Heart left ventricle (tissue), 16 donors: ENCODE measurements around the gene IER3. TPM values are rescaled to one million over a fixed set of nuclear protein-coding genes. Genes with fewer than 3 reads are reported as not detected.
A peak's percentile ranks its signal among the peaks of the same experiment; 100 is the strongest.

Experiments
- ATAC-seq, 4 donors: fragments of 200-7000 bp; cut with Tn5 transposase; one replicate each; pipeline ENCODE4 v1.9.1; 2020 to 2022; ENCODE audit warnings: moderate library complexity in 4 of 4, mild to moderate bottlenecking in 3 of 4, moderate number of reproducible peaks in 1 of 4
- DNase-seq, 5 donors: peaks; one replicate each; pipeline ENCODE4 v3.0.0-alpha.2; 2020
- H3K27ac ChIP-seq, 12 donors: fragments of 200-600 bp; sonication (generic) in 4 of 12; one replicate each; pipeline versions ENCODE4 v1.5.0 to v1.8.0; 2016 to 2022; ENCODE audit warnings: mild to moderate bottlenecking in 2 of 12
- H3K27me3 ChIP-seq, 9 donors: fragments of 200-600 bp; sonication (generic) in 2 of 9; one replicate each; pipeline versions ENCODE4 v1.5.1 to v1.8.0; 2016 to 2022; ENCODE audit warnings: mild to moderate bottlenecking in 3 of 9
- H3K36me3 ChIP-seq, 9 donors: fragments of 200-600 bp; sonication (generic) in 2 of 9; one replicate each; pipeline versions ENCODE4 v1.5.0 to v1.8.0; 2018 to 2022; ENCODE audit warnings: mild to moderate bottlenecking in 2 of 9
- H3K4me1 ChIP-seq, 12 donors: fragments of 200-600 bp; sonication (generic) in 4 of 12; one replicate each; pipeline versions ENCODE4 v1.5.0 to v1.8.0; 2016 to 2022; ENCODE audit warnings: mild to moderate bottlenecking in 3 of 12
- H3K4me3 ChIP-seq, 12 donors: fragments of 200-600 bp; sonication (generic) in 4 of 12; one replicate each; pipeline versions ENCODE4 v1.5.0 to v1.8.0; 2017 to 2022; ENCODE audit warnings: mild to moderate bottlenecking in 9 of 12, moderate library complexity in 4 of 12
- H3K9me3 ChIP-seq, 12 donors: fragments of 200-600 bp; sonication (generic) in 4 of 12; one replicate each; pipeline versions ENCODE4 v1.5.0 to v1.8.0; 2016 to 2022; ENCODE audit warnings: mild to moderate bottlenecking in 1 of 12
- POLR2A ChIP-seq, 2 donors: fragments of 450-650 bp; IDR thresholded peaks; one replicate each; pipeline ENCODE4 v1.6.1; 2017; ENCODE audit warnings: antibody characterized with exemption in 2 of 2, mild to moderate bottlenecking in 2 of 2, moderate library complexity in 2 of 2
- WGBS, 4 donors: extraction: QIAGEN DNeasy Blood & Tissue Kit in 2 of 4; methylation state at CpG; one replicate each; pipeline versions ENCODE4 v1.1.5 to v1.1.7; 2013 to 2018; 5-methylcytosine and 5-hydroxymethylcytosine counted together
- intact Hi-C, 10 donors: fragments of 100-400 bp; cut with DNase I; formaldehyde crosslinking; loops; one replicate each; pipeline versions ENCODE4 v1.11.1 to v1.14.2; 2022
- polyA plus RNA-seq, 2 donors: library from polyadenylated mRNA; stranded (reverse); fragments of 200-250 nt; gene quantifications; one replicate each; pipeline ENCODE4 v1.2.3, GENCODE V29; 2013
- total RNA-seq, 9 donors: library from RNA; depleted of rRNA in 2 of 9; stranded (reverse); fragments of >200 nt in 2 of 9; fragmentation: NEBNext Ultra II Directional in 3 of 9; extraction: Animal tissue kit (Norgen Biotek cat#: 25700) in 3 of 9; gene quantifications; one replicate each; pipeline versions ENCODE4 v1.1.0 to v1.2.4, GENCODE V29; 2016 to 2023
- TF ChIP-seq, protein P1 (sequence below), 12 donors: fragments of 200-600 bp; sonication (generic) in 4 of 12; IDR thresholded peaks; one replicate each; pipeline versions ENCODE4 v1.5.0 to v1.8.0; 2018 to 2022; ENCODE audit warnings: antibody characterized with exemption in 12 of 12, mild to moderate bottlenecking in 5 of 12
- donor health status: ischemic (EF 13 %, LVEDD 7.1; RV severe dilation, severe dysfunction).
- donor health status: healthy with polysubstance abuse.
- donor health status: DM: no; HTN: yes; CAD: no.
- donor health status: DM: no; HTN: no; CAD: no.
- donor health status: ischemic (EF 25% LVEDD 6.9; RV normal size, moderate dysfunction).
- donor health status: ischemic (EF 25% LVEDD 5.7; RV mildly dilated, moderate dysfunction).
- donor health status: healthy.
- donor health status: DM: yes; HTN: yes; CAD: no.
- donor health status: ischemic (EF 35%, LVEDD 5.7; RV mildly dilated, moderate dysfunction).
- donor health status: nonischemic (EF 11% LVEDD 7.7; RV severe dilation, severe dysfunction).
- donor health status: DM: yes; HTN: yes; CAD: no.
- donor health status: PGD.
- donor health status: ischemic (EF 29% LVEDD 5.4; RV normal size, mild dysfunction).
- donor health status: nonischemic (EF 23%, LVEDD 6.1; RV moderate dilation, normal function).

The IER3 gene
- total and polyA plus RNA-seq, 11 donors = 8.7 to 127 (median 69.8) TPM

DNA sequence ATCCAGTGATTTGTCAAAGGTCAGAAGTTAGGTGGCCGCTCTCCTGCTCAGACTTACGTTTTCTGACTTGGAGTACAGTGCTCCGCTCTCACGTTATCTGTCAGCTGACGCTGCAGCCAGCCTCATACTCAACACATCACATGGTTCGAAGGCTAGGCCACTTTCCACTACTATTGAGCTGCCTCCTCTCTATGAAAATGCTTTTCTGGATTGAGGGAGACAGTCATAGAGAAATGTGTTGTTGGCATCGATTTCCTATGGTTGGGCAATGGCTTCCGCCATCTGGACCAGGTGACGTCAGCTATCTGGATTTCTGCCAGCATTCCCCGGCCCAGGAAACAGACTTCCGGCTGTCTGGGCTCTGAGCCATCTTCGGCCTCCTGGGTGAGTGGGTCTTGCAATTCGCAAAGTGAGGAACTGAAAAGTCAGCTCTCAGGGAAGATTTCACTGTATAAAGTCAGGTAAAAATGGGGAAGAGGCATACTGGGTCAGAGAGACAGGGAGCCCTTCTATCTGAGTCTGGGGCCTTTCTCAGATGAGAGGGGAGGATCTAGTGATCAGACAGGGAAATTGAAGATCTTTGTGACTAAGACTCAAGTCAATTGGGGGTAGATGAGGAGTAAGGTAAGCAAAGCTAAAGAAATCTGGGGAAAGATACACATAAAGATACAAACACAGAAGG, 37.5 kb upstream of the IER3 start:
- peak; percentile 87 to 96 (median 92) for ATAC-seq
- no peaks in the 10 kb centered on the region for H3K36me3 ChIP-seq
- no peaks in the 10 kb centered on the region for H3K9me3 ChIP-seq
- TF ChIP-seq, protein P1, sequence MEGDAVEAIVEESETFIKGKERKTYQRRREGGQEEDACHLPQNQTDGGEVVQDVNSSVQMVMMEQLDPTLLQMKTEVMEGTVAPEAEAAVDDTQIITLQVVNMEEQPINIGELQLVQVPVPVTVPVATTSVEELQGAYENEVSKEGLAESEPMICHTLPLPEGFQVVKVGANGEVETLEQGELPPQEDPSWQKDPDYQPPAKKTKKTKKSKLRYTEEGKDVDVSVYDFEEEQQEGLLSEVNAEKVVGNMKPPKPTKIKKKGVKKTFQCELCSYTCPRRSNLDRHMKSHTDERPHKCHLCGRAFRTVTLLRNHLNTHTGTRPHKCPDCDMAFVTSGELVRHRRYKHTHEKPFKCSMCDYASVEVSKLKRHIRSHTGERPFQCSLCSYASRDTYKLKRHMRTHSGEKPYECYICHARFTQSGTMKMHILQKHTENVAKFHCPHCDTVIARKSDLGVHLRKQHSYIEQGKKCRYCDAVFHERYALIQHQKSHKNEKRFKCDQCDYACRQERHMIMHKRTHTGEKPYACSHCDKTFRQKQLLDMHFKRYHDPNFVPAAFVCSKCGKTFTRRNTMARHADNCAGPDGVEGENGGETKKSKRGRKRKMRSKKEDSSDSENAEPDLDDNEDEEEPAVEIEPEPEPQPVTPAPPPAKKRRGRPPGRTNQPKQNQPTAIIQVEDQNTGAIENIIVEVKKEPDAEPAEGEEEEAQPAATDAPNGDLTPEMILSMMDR (IDR thresholded peaks at IDR 0.05) = no peak
- TF ChIP-seq POLR2A (IDR thresholded peaks at IDR 0.05) = peak in 1 of 2 donors; percentile 51
- peak overlapping the region in 10 of 12 donors; percentile 0 to 32 (median 18) for H3K4me3 ChIP-seq
- intact Hi-C loops = loop anchor here in 7 of 10 donors (2.0 to 5.0 kb wide), 3 partner anchors 29 to 40 kb away; partner anchors contain the start of genes FLOT1 (in 7 of the 7) and IER3 (in 6 of the 7)
- WGBS, 4 donors = 2 to 6% (median 3%) methylated on average over 13 of the region's 13 CpGs
- peaks cover 0 to 96% (median 44%) of the 10 kb centered on the region in 12 donors for H3K4me1 ChIP-seq
- no peaks in the 10 kb centered on the region for H3K27me3 ChIP-seq
- peak; percentile 97 to 98 (median 97) for DNase-seq
- peak overlapping the region; percentile 72 to 97 (median 94) for H3K27ac ChIP-seq

DNA sequence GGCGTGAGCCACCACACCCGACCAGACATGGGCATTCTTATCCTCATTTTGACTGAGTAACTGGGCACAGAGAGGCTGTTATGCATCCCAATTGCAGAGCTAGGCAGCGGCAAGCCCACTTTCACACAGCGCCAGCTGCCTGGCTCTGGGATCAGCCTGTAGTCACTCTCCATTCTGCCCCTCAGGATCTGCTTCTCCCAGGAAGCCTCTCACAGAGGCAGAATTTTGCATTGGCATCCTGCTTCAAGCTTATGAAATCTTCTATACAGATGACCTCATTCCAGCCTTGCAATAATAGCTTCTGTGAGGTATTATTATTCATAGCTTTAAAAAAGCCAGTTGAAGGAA, 37.0 kb upstream of the IER3 start:
- ATAC-seq = peak in 3 of 4 donors; percentile 13 to 58 (median 39)
- H3K27me3 ChIP-seq = no peaks in the 10 kb centered on the region
- 83 to 90% (median 87%) methylated on average over 2 to 4 of the region's 4 CpGs for WGBS, 4 donors
- intact Hi-C loops = loop anchor here in 7 of 10 donors (2.0 to 5.0 kb wide), 3 partner anchors 29 to 39 kb away; partner anchors contain the start of genes FLOT1 (in 7 of the 7) and IER3 (in 6 of the 7)
- no peaks in the 10 kb centered on the region for H3K36me3 ChIP-seq
- H3K27ac ChIP-seq = peak overlapping the region; percentile 72 to 97 (median 94)
- H3K4me3 ChIP-seq = peak overlapping the region in 10 of 12 donors; percentile 0 to 32 (median 18)
- TF ChIP-seq, protein P1 (IDR thresholded peaks at IDR 0.05) = no peak
- no peak for TF ChIP-seq POLR2A (IDR thresholded peaks at IDR 0.05)
- no peaks in the 10 kb centered on the region for H3K9me3 ChIP-seq
- peaks cover 0 to 94% (median 44%) of the 10 kb centered on the region in 12 donors for H3K4me1 ChIP-seq
- peak in 3 of 5 donors; percentile 29 to 43 (median 43) for DNase-seq

DNA sequence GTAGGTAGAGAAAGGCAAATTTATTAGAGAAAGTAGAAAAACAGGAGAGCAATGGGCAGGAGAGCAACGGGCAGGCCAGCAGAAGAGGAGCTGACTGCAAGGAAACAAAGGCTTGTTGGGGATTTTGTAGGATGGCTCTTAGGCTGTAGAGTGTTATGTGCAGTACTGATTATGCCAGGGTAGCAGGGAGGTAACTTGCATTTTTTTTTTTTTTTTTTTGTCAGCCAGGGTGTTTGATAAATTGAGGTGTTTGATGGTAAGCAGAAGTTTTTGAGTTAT, 36.2 kb upstream of the IER3 start:
- Histone ChIP-seq H3K9me3 (no peaks in the 10 kb centered on the region), H3K27me3 (no peaks in the 10 kb centered on the region), H3K36me3 (no peaks in the 10 kb centered on the region), H3K27ac (peak overlapping the region in 11 of 12 donors; percentile 82 to 97 (median 94)), H3K4me3 (no peak overlapping the region), H3K4me1 (peaks cover 0 to 88% (median 44%) of the 10 kb centered on the region in 12 donors)
- TF ChIP-seq, protein P1 (IDR thresholded peaks at IDR 0.05) = no peak
- no peak for TF ChIP-seq POLR2A (IDR thresholded peaks at IDR 0.05)
- intact Hi-C loops = loop anchor here in 7 of 10 donors (2.0 to 5.0 kb wide), 3 partner anchors 28 to 38 kb away; partner anchors contain the start of genes FLOT1 (in 7 of the 7) and IER3 (in 6 of the 7)
- no peak for ATAC-seq
- DNase-seq = no peak
- 89 to 100% (median 98%) methylated on average over 1 of the region's 1 CpG for WGBS, 4 donors

DNA sequence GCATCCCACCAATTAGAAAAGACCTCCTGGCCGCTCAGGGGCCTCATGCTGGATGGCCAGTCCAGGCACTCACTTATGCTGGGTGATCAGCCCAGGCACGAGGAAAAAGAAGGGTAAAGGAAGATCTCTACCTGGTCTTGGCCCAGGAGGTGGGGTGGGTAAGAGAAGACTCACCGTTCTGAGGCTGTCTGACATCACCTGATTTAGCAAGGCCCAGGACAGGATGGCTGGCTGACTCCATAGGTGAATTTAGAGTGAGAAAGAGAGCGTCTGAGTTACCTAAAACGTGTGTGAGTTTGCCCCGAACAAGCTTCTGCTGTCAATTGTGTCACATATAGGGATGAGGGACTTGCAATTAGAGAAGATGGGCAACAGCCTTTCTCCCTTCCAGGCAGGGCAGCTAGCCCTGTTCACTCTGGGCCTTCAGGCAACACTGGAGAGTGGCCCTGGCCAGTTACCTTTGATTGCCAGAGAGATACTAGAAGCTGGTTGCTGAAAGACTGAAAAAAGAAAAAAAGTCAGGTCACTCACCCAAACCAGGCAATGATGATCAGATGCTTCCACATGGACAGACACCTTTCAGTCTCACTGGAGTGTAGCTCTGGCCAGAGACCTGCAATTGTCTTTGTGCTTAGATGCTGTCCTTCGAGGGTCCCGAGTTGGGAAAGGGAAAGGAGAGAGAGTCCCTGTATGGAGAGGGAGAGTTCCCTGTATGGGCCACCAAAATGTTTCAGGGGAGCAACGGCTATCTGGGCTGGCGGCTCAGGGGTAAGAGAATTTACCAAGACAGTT, 35.7 kb upstream of the IER3 start:
- Histone ChIP-seq H3K27me3 (no peaks in the 10 kb centered on the region), H3K4me1 (peaks cover 0 to 85% (median 44%) of the 10 kb centered on the region in 12 donors), H3K4me3 (peak overlapping the region in 1 of 12 donors; percentile 33), H3K36me3 (no peaks in the 10 kb centered on the region), H3K9me3 (no peaks in the 10 kb centered on the region), H3K27ac (peak overlapping the region; percentile 72 to 97 (median 94))
- ATAC-seq (no peak), DNase-seq (no peak)
- 88 to 92% (median 90%) methylated on average over 10 of the region's 10 CpGs for WGBS, 4 donors
- TF ChIP-seq POLR2A (IDR thresholded peaks at IDR 0.05) = no peak
- TF ChIP-seq, protein P1 (IDR thresholded peaks at IDR 0.05) = no peak
- intact Hi-C loops = loop anchor here in 9 of 10 donors (2.0 to 5.0 kb wide), 3 partner anchors 27 to 38 kb away; partner anchors contain the start of genes FLOT1 (in 9 of the 9) and IER3 (in 8 of the 9)
